Naive thymus-derived CD8-positive, alpha-beta T cell (primary cell): ENCODE measurements around the gene PAM16. TPM values are rescaled to one million over a fixed set of nuclear protein-coding genes. Genes with fewer than 3 reads are reported as not detected.
"Not testable (repeated sequence)": the region's sequence is repeated elsewhere in the genome, so short reads cannot be mapped to it uniquely, and the experiment has no call there.

Source experiments
- ATAC-seq, 2 donors: fragments of 150-1000 bp; cut with Tn5 transposase in 1 of 2; sonication (Bioruptor Pico), chemical (Tn5 transposase) in 1 of 2; 1 replicate in 1 of 2; 2 replicates in 1 of 2; pipeline ENCODE4 v1.10.0; 2021; ENCODE audit warnings: mild to moderate bottlenecking in 2 of 2, moderate library complexity in 2 of 2
- POLR2A ChIA-PET: fragments of 350-600 bp; sonication (Branson Sonifier 250); formaldehyde crosslinking; loops from one replicate; lab custom pipeline; 2021; ENCODE audit warnings: antibody characterized with exemption; lab: Charles Lee
- DNase-seq, 10 donors: peaks; one replicate each; pipeline versions ENCODE4 v3.0.0 to v3.0.0-alpha.2; 2020 to 2022
- H3K27ac Mint-ChIP-seq, 10 donors: one replicate each; pipeline ENCODE4 v1.8.0; 2020 to 2022; ENCODE audit warnings: mild to moderate bottlenecking in 10 of 10, mixed read lengths in 10 of 10, moderate library complexity in 4 of 10, inconsistent platforms in 1 of 10
- H3K27me3 Mint-ChIP-seq, 5 donors: one replicate each; pipeline ENCODE4 v1.8.0; 2021 to 2022; ENCODE audit warnings: mixed read lengths in 5 of 5
- H3K36me3 Mint-ChIP-seq, 3 donors: one replicate each; pipeline ENCODE4 v1.8.0; 2020 to 2022; ENCODE audit warnings: mixed read lengths in 3 of 3, mild to moderate bottlenecking in 2 of 3, inconsistent platforms in 1 of 3
- H3K4me1 Mint-ChIP-seq, 4 donors: one replicate each; pipeline ENCODE4 v1.8.0; 2021 to 2022; ENCODE audit warnings: mixed read lengths in 4 of 4
- H3K4me3 Mint-ChIP-seq, 10 donors: one replicate each; pipeline ENCODE4 v1.8.0; 2020 to 2022; ENCODE audit warnings: mild to moderate bottlenecking in 10 of 10, mixed read lengths in 10 of 10, moderate library complexity in 6 of 10, inconsistent platforms in 1 of 10
- H3K9me3 Mint-ChIP-seq, 9 donors: one replicate each; pipeline ENCODE4 v1.8.0; 2020 to 2022; ENCODE audit warnings: mixed read lengths in 9 of 9, mild to moderate bottlenecking in 3 of 9, inconsistent platforms in 1 of 9, moderate library complexity in 1 of 9
- polyA plus RNA-seq, 3 donors: library from polyadenylated mRNA; unstranded; fragments of 300-500 nt; fragmentation: Illumina TruSeq; gene quantifications; one replicate each; pipeline ENCODE4 v1.2.3, GENCODE V29; 2021
- total RNA-seq, 8 experiments: library from RNA in 2 of 8; stranded (reverse) in 2 of 8; gene quantifications; one replicate each; pipeline ENCODE4 v1.2.3 and lab custom pipeline; 2021 to 2026

Gene PAM16
- total and polyA plus RNA-seq, 5 experiments from 2014 or later = 33.6 to 46.1 (median 40.9) TPM

DNA sequence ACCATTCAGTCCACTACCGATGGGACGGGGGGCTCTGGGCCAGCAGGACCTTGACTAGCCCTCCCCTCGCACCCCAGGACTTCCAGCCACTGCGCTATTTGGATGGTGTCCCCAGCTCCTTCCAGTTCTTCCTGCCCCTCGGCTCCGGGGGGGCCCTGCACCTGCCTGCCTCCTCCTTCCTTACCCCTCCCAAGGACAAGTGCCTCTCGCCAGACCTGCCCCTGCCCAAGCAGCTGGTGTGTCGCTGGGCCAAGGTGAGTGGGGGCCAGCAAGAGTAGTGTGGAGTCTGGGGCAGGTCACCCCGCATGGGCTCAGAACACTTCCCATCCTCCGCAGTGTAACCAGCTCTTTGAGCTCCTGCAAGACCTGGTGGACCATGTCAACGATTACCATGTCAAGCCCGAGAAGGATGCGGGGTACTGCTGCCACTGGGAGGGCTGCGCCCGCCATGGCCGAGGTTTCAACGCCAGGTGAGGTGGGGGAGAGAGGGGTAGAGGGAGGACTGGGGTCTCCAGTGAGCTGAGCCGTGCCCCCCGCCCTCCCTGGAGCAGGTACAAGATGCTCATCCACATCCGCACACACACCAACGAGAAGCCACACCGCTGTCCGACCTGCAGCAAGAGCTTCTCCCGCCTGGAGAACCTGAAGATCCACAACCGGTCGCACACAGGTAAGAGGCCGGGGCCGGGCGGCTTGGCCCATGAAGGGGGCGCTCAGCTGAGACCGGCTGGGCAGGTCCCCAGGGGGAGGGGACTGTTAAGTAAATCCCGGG lies 16.2 kb downstream of the PAM16 start:
- Mint-ChIP-seq H3K4me3 (no peak overlapping the region), H3K27ac (no peak overlapping the region), H3K4me1 (peaks cover 0 to 2% (median 0%) of the 10 kb centered on the region in 4 donors), H3K27me3 (no peaks in the 10 kb centered on the region), H3K36me3 (no peaks in the 10 kb centered on the region), H3K9me3 (no peaks in the 10 kb centered on the region)
- POLR2A ChIA-PET = interaction anchor here (1.1 kb wide), 1 partner anchor 14 kb away, joined by 3 read pairs; no protein-coding TSS in a partner anchor
- DNase-seq (no peak), ATAC-seq (no peak)

DNA sequence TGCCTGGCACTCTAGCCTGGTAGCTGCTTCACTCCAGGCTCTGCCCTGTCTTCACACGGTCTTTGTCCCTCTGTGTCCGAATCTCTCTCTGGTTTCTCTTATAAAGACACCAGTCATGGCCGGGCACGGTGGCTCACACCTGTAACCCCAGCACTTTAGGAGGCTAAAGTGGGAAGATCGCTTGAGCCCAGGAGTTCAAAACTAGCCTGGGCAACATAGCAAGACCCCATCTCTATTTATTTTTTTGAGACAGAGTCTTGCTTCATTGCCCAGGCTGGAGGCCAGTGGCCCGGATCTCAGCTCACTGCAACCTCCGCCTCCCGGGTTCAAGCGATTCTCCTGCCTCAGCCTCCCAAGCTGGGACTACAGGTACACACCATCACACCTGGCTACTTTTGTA lies 17.4 kb downstream of the PAM16 start:
- H3K27ac Mint-ChIP-seq = peak overlapping the region in 1 of 10 donors; percentile 15
- not testable (repeated sequence) for H3K4me3 Mint-ChIP-seq, H3K9me3 Mint-ChIP-seq, H3K36me3 Mint-ChIP-seq, H3K4me1 Mint-ChIP-seq, ATAC-seq, DNase-seq, H3K27me3 Mint-ChIP-seq
- POLR2A ChIA-PET = interaction anchor here (1.0 to 1.1 kb wide), 2 partner anchors 13 to 80 kb away, joined by 3 read pairs; no protein-coding TSS in a partner anchor

DNA sequence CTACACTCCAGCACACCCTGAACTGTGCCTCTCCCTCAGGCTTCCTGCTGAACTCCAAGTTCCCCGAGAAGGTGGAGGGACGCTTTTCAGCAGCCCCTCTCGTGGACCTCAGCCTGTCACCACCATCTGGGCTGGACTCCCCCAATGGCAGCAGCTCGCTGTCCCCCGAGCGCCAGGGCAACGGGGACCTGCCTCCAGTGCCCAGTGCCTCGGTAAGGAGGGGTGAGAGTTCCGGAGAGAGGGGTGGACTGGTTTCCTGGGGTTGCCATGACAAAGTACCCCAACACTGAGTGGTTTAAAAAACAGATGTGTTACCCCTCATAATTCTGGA lies 17.8 kb downstream of the PAM16 start:
- Mint-ChIP-seq H3K4me1 (peaks cover 2 to 9% (median 3%) of the 10 kb centered on the region in 4 donors), H3K9me3 (no peaks in the 10 kb centered on the region), H3K27ac (peak overlapping the region in 1 of 10 donors; percentile 56), H3K36me3 (no peaks in the 10 kb centered on the region), H3K4me3 (no peak overlapping the region), H3K27me3 (no peaks in the 10 kb centered on the region)
- DNase-seq = no peak
- ATAC-seq = no peak
- POLR2A ChIA-PET = interaction anchor here (1.0 kb wide), 1 partner anchor 80 kb away, joined by 3 read pairs; no protein-coding TSS in a partner anchor

DNA sequence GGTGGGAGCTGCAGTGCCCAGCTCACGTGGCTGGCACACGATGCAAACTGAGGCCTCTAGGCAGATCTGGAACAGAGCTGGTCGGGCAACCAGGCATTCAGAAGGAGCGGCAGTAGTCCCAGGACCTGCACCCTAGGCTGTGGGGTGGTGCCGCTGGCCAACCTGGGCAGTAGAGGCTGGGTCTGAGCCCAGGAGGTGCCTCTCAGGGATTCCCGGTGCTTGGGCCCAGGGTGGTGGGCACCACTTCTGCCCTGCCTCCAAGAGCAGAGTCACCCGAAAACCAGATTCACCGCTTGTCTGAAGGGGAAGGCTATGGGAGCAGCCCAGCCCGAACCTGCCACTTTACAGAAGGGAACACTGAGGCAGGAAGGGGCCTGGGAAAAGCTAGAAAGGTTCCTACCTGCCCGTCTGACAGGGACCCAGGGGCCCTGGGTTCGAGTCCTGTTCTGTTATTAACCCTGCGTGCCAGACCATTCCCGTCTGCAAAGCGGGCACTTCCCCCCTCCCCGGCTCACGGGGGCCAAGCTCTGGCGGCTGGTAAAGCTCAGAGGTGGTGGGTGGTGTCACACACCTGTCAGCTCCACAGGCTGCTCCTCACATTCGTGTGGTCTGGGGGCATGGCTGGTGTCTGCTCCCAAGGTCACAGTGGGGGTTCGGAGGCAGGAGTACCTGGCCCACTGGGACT lies 18.4 kb downstream of the PAM16 start:
- ATAC-seq (no peak), DNase-seq (no peak)
- Mint-ChIP-seq H3K4me1 (peaks cover 2 to 12% (median 6%) of the 10 kb centered on the region in 4 donors), H3K36me3 (no peaks in the 10 kb centered on the region), H3K27ac (no peak overlapping the region), H3K4me3 (no peak overlapping the region), H3K27me3 (no peaks in the 10 kb centered on the region), H3K9me3 (no peaks in the 10 kb centered on the region)
- POLR2A ChIA-PET = interaction anchor here (0.5 to 1.0 kb wide), 3 partner anchors 43 to 79 kb away, joined by 3 to 10 read pairs (median 3); no protein-coding TSS in a partner anchor

DNA sequence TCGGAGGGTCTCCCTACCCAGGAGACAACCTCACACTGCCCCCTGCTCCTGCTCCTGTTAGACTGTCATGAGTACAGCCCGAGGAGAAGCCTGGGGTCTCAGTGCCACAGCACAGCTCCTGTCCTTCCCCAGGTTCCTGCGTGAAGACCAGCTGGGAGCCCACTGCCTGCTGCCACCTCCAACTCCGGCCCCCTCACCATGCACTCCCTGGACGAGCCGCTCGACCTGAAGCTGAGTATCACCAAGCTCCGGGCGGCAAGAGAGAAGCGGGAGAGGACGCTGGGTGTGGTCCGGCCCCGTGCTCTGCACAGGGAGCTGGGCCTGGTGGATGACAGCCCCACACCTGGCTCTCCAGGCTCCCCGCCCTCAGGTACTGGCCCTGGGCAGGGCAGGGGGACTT lies 19.0 kb downstream of the PAM16 start:
- Mint-ChIP-seq H3K36me3 (no peaks in the 10 kb centered on the region), H3K4me3 (no peak overlapping the region), H3K9me3 (no peaks in the 10 kb centered on the region), H3K4me1 (peaks cover 2 to 12% (median 6%) of the 10 kb centered on the region in 4 donors), H3K27me3 (no peaks in the 10 kb centered on the region), H3K27ac (no peak overlapping the region)
- POLR2A ChIA-PET = interaction anchor here (0.5 kb wide), 1 partner anchor 43 kb away, joined by 10 read pairs; no protein-coding TSS in a partner anchor
- DNase-seq (no peak), ATAC-seq (no peak)

DNA sequence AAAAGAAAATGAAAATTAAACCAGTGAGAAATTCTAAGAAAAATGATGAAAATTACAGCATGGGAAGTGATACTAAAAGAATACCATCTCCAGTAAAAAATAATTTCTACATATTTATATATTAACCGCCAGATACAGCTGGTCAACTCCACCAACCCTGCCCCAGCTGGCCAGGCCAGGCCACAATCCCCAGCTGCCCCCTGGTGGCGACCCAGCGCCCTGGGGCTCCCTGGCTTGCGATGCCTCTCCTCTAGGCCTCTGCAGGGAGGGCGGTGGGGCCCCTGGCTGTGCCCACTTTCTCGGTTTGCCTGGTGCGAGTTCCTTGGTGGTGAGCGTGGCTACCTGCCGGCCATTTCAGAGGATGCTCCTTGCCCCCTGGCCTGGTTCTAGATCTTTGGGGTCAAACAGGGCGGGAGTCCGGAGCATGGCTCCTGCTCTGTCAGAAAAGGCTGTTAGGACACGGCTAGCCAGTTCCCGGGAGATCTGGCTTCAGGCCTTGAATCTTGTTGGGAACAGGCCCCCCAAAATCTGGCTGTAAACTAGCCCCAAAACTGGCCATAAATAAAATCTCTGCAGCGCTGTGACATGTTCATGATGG lies 20.7 kb downstream of the PAM16 start:
- Mint-ChIP-seq H3K4me1 (peaks cover 2 to 12% (median 7%) of the 10 kb centered on the region in 4 donors), H3K27me3 (no peaks in the 10 kb centered on the region), H3K9me3 (no peaks in the 10 kb centered on the region), H3K36me3 (no peaks in the 10 kb centered on the region), H3K4me3 (no peak overlapping the region), H3K27ac (no peak overlapping the region)
- POLR2A ChIA-PET = interaction anchor here (1.2 to 5.2 kb wide), 2 partner anchors 23 to 57 kb away, joined by 9 to 31 read pairs; partner anchors contain the start of gene TFAP4
- peak; percentile 32 to 82 (median 66) for DNase-seq
- peak; percentile 56 to 70 for ATAC-seq

DNA sequence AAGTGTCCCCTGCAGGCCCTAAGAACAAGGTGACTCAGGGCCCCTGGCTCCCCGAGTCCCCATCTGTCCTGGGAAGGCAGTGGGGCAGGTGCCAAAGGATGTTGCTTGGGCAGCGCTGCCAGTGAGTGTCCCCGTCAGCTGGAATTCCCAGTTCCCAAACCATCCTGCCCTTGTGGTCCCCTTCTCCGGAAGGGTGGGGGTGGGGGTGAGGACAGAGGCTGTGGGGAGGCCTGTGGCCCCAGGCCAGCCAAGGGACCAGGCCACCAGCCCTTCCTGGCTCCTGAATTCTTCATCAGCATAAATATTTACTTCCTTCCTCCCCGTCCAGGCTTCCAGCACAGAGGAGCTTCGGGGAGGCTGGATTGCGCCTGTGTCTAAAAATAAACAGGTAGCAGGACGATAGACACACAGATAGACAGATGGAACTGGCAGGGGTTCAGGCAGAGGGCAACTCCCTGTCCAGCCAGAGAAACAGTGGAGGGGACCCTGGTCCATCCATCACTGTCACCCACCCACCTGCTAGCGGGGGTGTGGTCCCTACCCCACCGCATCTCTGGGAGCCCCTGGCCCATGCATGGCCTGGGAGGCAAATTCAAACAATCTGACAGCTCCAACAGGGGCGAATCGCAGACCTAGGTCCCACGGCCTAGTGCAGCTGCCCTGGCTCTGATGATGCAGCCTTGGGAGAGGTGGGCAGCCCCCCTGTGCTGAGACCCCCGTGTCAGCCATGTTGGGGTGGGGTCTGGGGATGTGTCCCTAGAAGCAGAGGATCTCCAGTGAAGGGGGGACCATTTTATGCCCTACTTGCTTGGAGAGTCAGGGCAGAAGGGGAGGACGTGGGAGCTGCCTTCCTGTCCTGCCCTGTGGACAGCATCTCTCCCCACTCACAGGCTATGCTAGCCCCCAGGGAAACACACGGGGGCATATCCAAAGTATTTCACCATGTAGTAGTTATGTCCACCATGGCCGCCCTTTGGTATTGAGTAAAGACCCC lies 22.0 kb downstream of the PAM16 start:
- H3K36me3 Mint-ChIP-seq = no peaks in the 10 kb centered on the region
- H3K27ac Mint-ChIP-seq = peak overlapping the region in 1 of 10 donors; percentile 6
- H3K9me3 Mint-ChIP-seq = no peaks in the 10 kb centered on the region
- POLR2A ChIA-PET = interaction anchor here (0.6 to 5.2 kb wide), 3 partner anchors 21 to 221 kb away, joined by 5 to 31 read pairs (median 9); partner anchors contain the start of gene TFAP4
- peaks cover 2 to 12% (median 7%) of the 10 kb centered on the region in 4 donors for H3K4me1 Mint-ChIP-seq
- ATAC-seq = no peak
- no peaks in the 10 kb centered on the region for H3K27me3 Mint-ChIP-seq
- DNase-seq = no peak
- peak overlapping the region in 5 of 10 donors; percentile 18 to 76 (median 51) for H3K4me3 Mint-ChIP-seq

DNA sequence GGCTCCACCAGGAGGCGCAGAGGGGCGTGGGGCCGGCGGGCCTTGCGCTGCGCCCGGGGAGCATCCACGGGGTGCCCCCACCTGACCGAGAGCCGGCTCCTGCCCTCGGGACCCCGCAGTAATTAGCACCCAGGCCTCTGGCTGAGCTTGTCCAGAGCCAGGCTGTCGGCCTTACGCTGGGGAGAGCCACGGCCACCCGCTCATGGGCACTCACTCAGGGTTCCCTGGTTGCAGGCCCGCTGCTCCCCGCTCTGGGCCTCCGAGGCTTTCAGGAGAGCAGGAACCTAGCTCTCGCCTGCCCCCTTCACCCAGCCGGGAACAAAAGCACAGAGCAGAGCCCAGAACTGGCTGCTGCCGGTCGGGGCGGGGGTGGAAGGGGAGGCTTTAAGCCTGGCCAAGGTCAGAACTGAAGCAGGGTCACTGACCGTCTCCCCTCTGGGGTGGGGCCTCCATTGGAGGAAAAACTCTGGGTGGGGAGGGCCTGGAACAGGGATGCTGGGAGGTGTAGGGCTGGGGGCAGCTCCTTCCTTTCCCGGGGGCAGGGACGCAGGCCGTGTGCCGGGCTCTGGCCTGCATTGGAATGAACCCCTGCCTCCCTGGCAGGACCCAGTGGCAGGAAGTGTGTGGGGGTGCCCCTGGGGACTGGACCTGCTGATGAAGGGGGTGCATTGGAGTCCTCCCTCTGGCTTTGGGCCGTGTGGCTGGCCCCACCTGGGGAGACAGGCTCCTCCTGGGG lies 22.9 kb downstream of the PAM16 start:
- POLR2A ChIA-PET = interaction anchor here (0.6 to 5.2 kb wide), 4 partner anchors 12 to 220 kb away, joined by 3 to 31 read pairs (median 4); no protein-coding TSS in a partner anchor
- H3K4me3 Mint-ChIP-seq = peak overlapping the region in 9 of 10 donors; percentile 29 to 76 (median 60)
- no peak overlapping the region for H3K27ac Mint-ChIP-seq
- no peaks in the 10 kb centered on the region for H3K27me3 Mint-ChIP-seq
- H3K4me1 Mint-ChIP-seq = peaks cover 2 to 10% (median 7%) of the 10 kb centered on the region in 4 donors
- H3K9me3 Mint-ChIP-seq = no peaks in the 10 kb centered on the region
- H3K36me3 Mint-ChIP-seq = no peaks in the 10 kb centered on the region
- peak in 9 of 10 donors; percentile 39 to 76 (median 49) for DNase-seq
- peak; percentile 86 to 89 for ATAC-seq

DNA sequence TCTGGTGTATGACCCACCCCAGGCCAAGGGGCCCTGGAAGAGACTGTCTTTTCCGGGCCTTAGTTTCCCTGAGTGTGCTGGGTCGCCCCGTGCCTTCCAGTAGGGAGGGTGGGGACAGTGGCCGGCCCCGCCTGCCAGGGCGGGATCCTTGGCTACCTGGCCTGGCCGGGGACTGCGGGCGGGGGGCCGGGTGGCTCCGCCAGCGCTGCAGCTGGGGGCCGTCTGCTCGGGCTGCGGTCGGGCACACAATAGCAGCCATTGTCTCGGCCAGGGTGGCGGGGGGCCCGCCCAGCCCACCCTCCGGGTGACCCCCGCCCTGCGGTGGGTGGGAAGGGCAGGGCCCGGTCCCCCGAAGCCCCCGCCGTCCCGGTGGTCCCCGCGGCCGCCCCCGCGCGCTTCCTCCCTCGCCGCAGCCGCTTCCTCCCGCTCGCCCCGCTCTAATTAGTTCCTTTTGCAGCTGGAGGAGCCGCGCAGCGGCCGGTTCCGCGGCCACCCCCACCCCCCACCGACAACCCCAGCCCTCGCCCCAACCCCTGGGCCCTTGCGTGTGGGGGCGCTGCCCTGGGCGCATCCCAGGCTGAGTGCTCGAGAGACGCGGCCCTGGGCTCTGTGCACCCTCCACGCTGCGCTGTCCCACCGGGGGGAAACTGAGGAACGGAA lies 23.6 kb downstream of the PAM16 start:
- no peak overlapping the region for H3K27ac Mint-ChIP-seq
- DNase-seq = no peak
- peaks cover 2 to 10% (median 7%) of the 10 kb centered on the region in 4 donors for H3K4me1 Mint-ChIP-seq
- H3K4me3 Mint-ChIP-seq = peak overlapping the region in 8 of 10 donors; percentile 12 to 76 (median 58)
- no peaks in the 10 kb centered on the region for H3K27me3 Mint-ChIP-seq
- peak; percentile 51 to 54 for ATAC-seq
- POLR2A ChIA-PET = interaction anchor here (0.9 to 5.2 kb wide), 3 partner anchors 11 to 39 kb away, joined by 3 to 31 read pairs (median 4); no protein-coding TSS in a partner anchor
- no peaks in the 10 kb centered on the region for H3K9me3 Mint-ChIP-seq
- H3K36me3 Mint-ChIP-seq = no peaks in the 10 kb centered on the region

DNA sequence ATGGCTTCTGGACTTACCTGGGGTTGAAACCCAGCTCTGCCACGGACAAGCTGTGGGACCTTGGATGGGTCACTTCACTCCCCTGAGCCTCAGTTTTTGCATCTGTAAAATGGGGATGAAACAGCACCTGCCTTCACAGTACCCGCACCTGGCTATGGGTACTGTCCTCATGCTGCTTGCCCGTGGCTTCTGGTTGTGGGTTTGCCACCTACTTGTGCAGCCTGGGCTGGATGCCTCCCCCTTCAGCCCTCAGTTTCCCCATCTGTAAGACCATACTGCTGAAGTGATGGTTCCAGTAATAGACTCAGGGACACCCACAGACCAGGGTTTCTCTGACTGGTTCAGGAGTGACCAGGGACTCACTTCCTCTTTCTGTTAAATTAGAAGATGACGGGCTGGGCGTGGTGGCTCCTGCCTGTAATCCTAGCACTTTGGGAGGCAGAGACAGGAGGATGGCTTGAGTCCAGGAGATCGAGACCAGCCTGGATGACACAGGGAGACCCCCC lies 25.8 kb downstream of the PAM16 start:
- Mint-ChIP-seq H3K4me1 (peaks cover 2 to 10% (median 7%) of the 10 kb centered on the region in 4 donors), H3K4me3 (no peak overlapping the region), H3K9me3 (no peaks in the 10 kb centered on the region), H3K27me3 (no peaks in the 10 kb centered on the region), H3K36me3 (no peaks in the 10 kb centered on the region), H3K27ac (no peak overlapping the region)
- ATAC-seq = no peak
- DNase-seq = no peak
- POLR2A ChIA-PET = interaction anchor here (5.2 kb wide), 1 partner anchor 18 kb away, joined by 31 read pairs; no protein-coding TSS in a partner anchor
